DMS114 treated with DMSO at 0.1 percent for 48 hours (cell line): ENCODE measurements around the gene MEPCE.

Experiments used
- DNase-seq: peaks from one replicate; lab custom pipeline; 2025; ENCODE audit not compliant: unreplicated experiment; lab: John Stamatoyannopoulos, UW

Gene MEPCE

GRCh38 chr7:100482728-100483089 lies 53.1 kb downstream of the MEPCE start:
- no peak for DNase-seq

GRCh38 chr7:100483090-100483721 lies 53.6 kb downstream of the MEPCE start:
- DNase-seq, result peak; percentile 16
